ENCODE results near the gene RASGRF1. TPM values are rescaled to one million over a fixed set of nuclear protein-coding genes. Genes with fewer than 3 reads are reported as not detected.

Gene RASGRF1
- total RNA-seq, 3 donors from 2014 or later: 0.22 to 0.35 TPM; not detected in 1

DNA sequence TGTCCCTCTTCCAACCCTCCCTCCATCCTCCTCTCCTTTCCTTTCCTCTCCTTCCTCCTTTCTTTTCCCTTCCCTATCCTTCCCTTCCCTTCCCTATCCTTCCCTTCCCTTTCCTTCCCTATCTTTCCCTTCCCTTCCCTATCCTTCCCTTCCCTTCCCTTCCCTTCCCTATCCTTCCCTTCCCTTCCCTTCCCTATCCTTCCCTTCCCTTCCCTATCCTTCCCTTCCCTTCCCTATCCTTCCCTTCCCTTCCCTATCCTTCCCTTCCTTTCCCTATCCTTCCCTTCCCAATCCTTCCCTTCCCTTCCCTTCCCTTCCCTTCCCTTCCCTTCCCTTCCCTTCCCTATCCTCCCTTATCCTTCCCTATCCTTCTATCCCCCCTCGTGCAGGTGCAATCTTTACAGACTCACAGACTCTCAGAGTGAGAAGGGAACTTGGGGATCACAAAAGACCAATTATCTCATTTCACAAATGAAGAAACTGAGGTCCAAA is 31.5 kb downstream of the RASGRF1 start:
- intact Hi-C loops (cut with DNase I, micrococcal nuclease): no loop called here
- no peaks in the 10 kb centered on the region for H3K4me1 ChIP-seq (ENCODE audit: low read depth)
- ATAC-seq: no peak
- TF ChIP-seq, protein P1, sequence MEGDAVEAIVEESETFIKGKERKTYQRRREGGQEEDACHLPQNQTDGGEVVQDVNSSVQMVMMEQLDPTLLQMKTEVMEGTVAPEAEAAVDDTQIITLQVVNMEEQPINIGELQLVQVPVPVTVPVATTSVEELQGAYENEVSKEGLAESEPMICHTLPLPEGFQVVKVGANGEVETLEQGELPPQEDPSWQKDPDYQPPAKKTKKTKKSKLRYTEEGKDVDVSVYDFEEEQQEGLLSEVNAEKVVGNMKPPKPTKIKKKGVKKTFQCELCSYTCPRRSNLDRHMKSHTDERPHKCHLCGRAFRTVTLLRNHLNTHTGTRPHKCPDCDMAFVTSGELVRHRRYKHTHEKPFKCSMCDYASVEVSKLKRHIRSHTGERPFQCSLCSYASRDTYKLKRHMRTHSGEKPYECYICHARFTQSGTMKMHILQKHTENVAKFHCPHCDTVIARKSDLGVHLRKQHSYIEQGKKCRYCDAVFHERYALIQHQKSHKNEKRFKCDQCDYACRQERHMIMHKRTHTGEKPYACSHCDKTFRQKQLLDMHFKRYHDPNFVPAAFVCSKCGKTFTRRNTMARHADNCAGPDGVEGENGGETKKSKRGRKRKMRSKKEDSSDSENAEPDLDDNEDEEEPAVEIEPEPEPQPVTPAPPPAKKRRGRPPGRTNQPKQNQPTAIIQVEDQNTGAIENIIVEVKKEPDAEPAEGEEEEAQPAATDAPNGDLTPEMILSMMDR (IDR thresholded peaks at IDR 0.05): no peak
- H3K4me3 ChIP-seq: no peak overlapping the region
- no peaks in the 10 kb centered on the region for H3K9me3 ChIP-seq
- H3K36me3 ChIP-seq (ENCODE audit: low read depth): no peaks in the 10 kb centered on the region
- no peak for DNase-seq

DNA sequence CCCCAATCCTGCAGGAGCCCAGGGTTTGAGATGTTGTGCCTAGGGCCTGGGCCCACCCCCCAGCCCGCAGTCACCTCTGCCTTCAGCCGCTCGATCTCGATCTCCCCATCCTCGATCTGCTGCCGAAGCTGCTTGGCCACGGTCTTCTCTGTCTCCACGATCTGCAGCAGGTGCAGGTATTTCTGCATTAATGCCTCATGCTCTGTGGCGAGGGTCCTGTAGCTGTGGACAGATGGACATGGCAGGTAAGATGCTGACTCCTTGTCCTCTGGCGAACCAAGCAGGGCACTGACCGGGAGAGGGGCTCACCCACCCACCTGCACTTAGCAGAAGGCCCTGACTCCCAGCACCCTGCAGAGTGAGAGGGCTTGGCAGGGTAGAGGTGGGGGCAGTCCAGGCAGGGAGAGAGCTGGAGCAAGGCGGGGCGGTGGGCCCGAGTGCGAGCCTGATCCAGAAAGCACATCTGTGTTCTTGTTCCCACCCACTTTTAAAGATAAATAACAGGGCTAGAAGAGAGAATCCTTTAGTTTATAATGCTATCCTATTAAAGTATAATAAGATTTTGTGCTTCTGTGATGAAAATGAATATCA is 32.2 kb downstream of the RASGRF1 start:
- ATAC-seq: no peak
- TF ChIP-seq, protein P1 (IDR thresholded peaks at IDR 0.05): no peak
- Histone ChIP-seq H3K9me3 (no peaks in the 10 kb centered on the region), H3K4me1 (ENCODE audit: low read depth) (no peaks in the 10 kb centered on the region), H3K4me3 (no peak overlapping the region), H3K36me3 (ENCODE audit: low read depth) (no peaks in the 10 kb centered on the region)
- no peak for DNase-seq
- intact Hi-C loops (cut with DNase I, micrococcal nuclease): no loop called here

DNA sequence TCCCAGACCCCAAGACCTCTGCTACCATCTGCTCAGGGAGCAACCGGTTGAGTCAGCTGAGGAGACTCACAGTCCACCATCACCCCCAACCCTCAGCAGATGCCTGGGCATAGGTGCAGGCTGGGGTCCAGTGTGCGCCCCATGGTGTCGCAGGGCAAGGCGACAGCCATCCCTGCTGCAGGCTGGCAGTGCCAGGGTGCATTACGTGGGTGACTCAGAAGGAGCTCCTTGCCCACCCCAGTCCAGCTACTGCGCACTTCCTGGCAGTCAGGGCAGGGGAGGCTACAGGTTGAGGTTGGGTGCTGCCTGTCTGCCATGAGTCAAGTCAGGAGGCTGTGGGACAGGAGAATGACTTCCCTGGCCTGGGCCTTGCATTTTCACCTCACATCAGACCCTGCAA is 33.5 kb downstream of the RASGRF1 start:
- Histone ChIP-seq H3K4me1 (ENCODE audit: low read depth) (no peaks in the 10 kb centered on the region), H3K4me3 (no peak overlapping the region), H3K36me3 (ENCODE audit: low read depth) (no peaks in the 10 kb centered on the region), H3K9me3 (no peaks in the 10 kb centered on the region)
- ATAC-seq: no peak
- intact Hi-C loops (cut with DNase I, micrococcal nuclease): no loop called here
- DNase-seq: no peak
- TF ChIP-seq, protein P1 (IDR thresholded peaks at IDR 0.05): no peak

DNA sequence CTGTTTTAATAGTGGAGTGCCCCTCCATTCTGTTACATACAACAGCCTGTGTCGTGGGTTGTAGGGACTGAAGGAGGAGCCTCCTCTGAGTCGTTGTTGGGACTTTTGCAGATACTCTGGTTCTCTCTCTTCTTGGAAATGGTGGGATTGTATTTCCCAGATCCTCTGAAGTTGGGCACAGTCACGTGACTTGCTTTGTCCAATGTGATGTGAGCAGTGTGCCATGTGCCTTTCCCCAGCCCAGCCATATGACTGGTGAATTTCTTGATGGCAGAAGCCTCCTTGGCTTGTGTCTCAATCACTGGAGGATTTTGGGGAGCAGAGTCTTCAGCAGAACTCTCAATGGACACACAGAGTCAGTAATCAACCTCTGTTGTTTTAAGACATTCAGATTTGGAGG is 36.2 kb downstream of the RASGRF1 start:
- H3K4me3 ChIP-seq: no peak overlapping the region
- ATAC-seq (no peak), DNase-seq (no peak)
- H3K4me1 ChIP-seq (ENCODE audit: low read depth): no peaks in the 10 kb centered on the region
- intact Hi-C loops (cut with DNase I, micrococcal nuclease): no loop called here
- no peaks in the 10 kb centered on the region for H3K9me3 ChIP-seq
- TF ChIP-seq, protein P1 (IDR thresholded peaks at IDR 0.05): no peak
- no peaks in the 10 kb centered on the region for H3K36me3 ChIP-seq (ENCODE audit: low read depth)

DNA sequence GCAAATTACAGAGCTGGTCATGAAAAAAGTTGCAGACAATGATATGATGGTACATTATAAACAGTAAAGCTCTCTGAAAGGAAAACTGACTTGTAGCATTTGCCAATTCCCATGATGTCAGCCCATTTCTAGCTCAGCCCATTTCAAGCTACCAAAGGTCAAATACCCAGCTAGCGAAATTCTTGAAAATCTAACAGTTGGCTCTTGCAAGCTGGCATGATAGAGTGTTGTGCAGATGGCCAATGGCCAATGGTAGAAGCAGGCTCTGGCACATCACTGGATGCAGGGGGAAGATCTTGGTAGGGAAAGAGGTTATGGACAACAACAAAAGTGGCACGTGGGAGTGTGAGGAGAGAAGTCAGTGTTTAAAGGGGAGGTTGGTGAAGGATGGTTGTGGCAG is 36.7 kb downstream of the RASGRF1 start:
- Histone ChIP-seq H3K4me3 (no peak overlapping the region), H3K36me3 (ENCODE audit: low read depth) (no peaks in the 10 kb centered on the region), H3K9me3 (no peaks in the 10 kb centered on the region), H3K4me1 (ENCODE audit: low read depth) (no peaks in the 10 kb centered on the region)
- no peak for ATAC-seq
- TF ChIP-seq, protein P1 (IDR thresholded peaks at IDR 0.05): no peak
- intact Hi-C loops (cut with DNase I, micrococcal nuclease): no loop called here
- DNase-seq: no peak
